AG04450 (cell line): ENCODE measurements around the gene TMEM98. TPM values are rescaled to one million over a fixed set of nuclear protein-coding genes. Genes with fewer than 3 reads are reported as not detected.
A peak's percentile ranks its signal among the peaks of the same experiment; 100 is the strongest.
"Not testable (repeated sequence)": the region's sequence is repeated elsewhere in the genome, so short reads cannot be mapped to it uniquely, and the experiment has no call there.

Source experiments
- CTCF ChIA-PET: fragments of 300-600, 350-600 bp; formaldehyde crosslinking; extraction: SDS; loops from one replicate; lab custom pipeline; 2022; ENCODE audit warnings: antibody characterized with exemption, inconsistent platforms; lab: Charles Lee
- POLR2A ChIA-PET: fragments of 350-600 bp; formaldehyde crosslinking; extraction: SDS; loops from one replicate; lab custom pipeline; 2021; ENCODE audit warnings: antibody characterized with exemption, inconsistent platforms; lab: Yijun Ruan, JAX
- DNase-seq: peaks from one replicate; pipeline ENCODE4 v3.0.0-alpha.2; 2011; ENCODE audit warnings: low read depth, low spot score
- H3K27ac ChIP-seq: one replicate; pipeline ENCODE4 v1.5.1; 2012; ENCODE audit warnings: low read depth, low read length, control low read depth
- H3K27me3 ChIP-seq: one replicate; pipeline ENCODE4 v1.6.0; 2012; ENCODE audit warnings: low read length; ENCODE audit not compliant: control insufficient read depth, insufficient read depth
- H3K4me3 ChIP-seq: 2 replicates; pipeline ENCODE4 v1.5.1; 2011; ENCODE audit warnings: mild to moderate bottlenecking, low read depth, low read length, control low read depth
- H3K9me3 ChIP-seq: 2 replicates; pipeline ENCODE4 v1.5.1; 2012; ENCODE audit warnings: low read length; ENCODE audit not compliant: control insufficient read depth, insufficient read depth
- polyA plus RNA-seq: library from polyadenylated mRNA; depleted of rRNA; stranded (reverse); fragments of >200 nt; gene quantifications from 2 replicates; pipeline ENCODE4 v1.2.3, GENCODE V29; 2011
- TF ChIP-seq, protein P1 (sequence below): IDR thresholded peaks from 2 replicates; pipeline ENCODE4 v1.5.1; 2011; ENCODE audit warnings: low read depth, low read length, control low read depth, inconsistent platforms

TMEM98 gene
- polyA plus RNA-seq, 1 experiment: 260 TPM

DNA sequence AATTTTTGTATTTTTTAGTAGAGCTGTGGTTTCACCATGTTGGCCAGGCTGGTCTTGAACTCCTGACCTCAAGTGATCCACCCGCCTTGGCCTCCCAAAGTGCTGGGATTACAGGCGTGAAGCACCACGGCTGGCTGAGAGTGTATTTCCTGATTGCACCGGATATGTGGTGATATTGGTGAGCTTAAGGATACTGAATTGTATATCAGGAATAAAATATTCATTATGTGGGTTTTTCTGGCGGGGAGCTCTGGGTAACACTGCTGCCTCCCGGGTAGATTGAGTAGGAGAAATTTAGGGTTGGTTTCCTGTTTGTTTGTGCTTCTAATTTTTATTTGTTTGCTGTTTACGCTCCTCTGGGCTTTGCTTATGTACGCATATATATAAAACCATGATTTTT lies 7.7 kb upstream of the TMEM98 start:
- H3K4me3 ChIP-seq: no peak overlapping the region
- no peak for DNase-seq
- H3K27me3 ChIP-seq: no peaks in the 10 kb centered on the region
- H3K27ac ChIP-seq: no peak overlapping the region
- H3K9me3 ChIP-seq: no peaks in the 10 kb centered on the region
- TF ChIP-seq, protein P1, sequence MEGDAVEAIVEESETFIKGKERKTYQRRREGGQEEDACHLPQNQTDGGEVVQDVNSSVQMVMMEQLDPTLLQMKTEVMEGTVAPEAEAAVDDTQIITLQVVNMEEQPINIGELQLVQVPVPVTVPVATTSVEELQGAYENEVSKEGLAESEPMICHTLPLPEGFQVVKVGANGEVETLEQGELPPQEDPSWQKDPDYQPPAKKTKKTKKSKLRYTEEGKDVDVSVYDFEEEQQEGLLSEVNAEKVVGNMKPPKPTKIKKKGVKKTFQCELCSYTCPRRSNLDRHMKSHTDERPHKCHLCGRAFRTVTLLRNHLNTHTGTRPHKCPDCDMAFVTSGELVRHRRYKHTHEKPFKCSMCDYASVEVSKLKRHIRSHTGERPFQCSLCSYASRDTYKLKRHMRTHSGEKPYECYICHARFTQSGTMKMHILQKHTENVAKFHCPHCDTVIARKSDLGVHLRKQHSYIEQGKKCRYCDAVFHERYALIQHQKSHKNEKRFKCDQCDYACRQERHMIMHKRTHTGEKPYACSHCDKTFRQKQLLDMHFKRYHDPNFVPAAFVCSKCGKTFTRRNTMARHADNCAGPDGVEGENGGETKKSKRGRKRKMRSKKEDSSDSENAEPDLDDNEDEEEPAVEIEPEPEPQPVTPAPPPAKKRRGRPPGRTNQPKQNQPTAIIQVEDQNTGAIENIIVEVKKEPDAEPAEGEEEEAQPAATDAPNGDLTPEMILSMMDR: no peak
- POLR2A ChIA-PET: no interaction called here
- CTCF ChIA-PET: interaction anchor here (0.6 to 2.4 kb wide), 8 partner anchors 9 to 349 kb away, joined by 3 to 14 read pairs (median 6); partner anchors contain the start of gene MYO1D

DNA sequence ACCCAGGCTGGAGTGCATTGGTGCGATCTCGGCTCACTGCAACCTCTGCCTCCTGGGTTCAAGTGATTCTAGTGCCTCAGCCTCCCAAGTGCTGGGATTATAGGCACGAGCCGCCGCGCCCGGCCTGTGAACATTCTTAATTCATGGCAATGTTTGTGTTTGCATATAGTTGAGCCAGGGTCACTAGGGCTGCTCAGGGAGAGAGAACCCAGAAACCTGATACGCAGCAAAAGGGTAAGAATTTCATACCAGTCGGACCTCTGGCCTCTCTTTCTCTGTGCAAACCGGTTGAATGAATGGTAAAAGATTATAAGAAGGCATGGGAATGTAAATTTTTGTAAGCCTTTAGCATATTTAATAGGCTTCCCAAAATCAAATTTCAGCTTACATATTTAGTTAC lies 6.9 kb upstream of the TMEM98 start:
- TF ChIP-seq, protein P1: no peak
- H3K27me3 ChIP-seq: no peaks in the 10 kb centered on the region
- ChIA-PET CTCF (interaction anchor here (0.7 to 2.4 kb wide), 5 partner anchors 9 to 349 kb away, joined by 4 to 14 read pairs (median 11); partner anchors contain the start of gene MYO1D), POLR2A (no interaction called here)
- no peaks in the 10 kb centered on the region for H3K9me3 ChIP-seq
- no peak for DNase-seq
- H3K27ac ChIP-seq: no peak overlapping the region
- H3K4me3 ChIP-seq: no peak overlapping the region

DNA sequence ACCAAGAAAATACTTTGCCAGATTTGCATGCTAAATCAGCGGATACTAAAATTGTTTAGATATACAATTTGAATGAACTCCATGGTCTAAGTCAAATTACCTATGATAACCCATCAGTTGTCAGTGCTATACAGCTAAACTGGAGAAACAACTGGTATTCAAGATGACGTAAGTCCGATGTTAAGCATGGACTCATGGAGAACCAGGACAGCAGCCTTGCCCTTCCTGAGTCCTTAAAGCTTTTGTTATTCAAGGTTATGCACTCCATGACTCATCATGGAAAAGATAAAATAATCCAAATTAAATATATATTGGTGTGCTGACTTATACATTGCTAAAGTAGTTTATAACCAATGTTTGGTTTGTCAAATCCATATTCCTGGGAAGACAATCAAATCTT lies 4.0 kb upstream of the TMEM98 start:
- H3K27me3 ChIP-seq, POLR2A ChIA-PET, H3K27ac ChIP-seq, DNase-seq, H3K4me3 ChIP-seq, H3K9me3 ChIP-seq: not testable (repeated sequence)
- CTCF ChIA-PET: interaction anchor here (0.6 to 0.8 kb wide), 2 partner anchors 11 to 13 kb away, joined by 3 read pairs; no protein-coding TSS in a partner anchor

DNA sequence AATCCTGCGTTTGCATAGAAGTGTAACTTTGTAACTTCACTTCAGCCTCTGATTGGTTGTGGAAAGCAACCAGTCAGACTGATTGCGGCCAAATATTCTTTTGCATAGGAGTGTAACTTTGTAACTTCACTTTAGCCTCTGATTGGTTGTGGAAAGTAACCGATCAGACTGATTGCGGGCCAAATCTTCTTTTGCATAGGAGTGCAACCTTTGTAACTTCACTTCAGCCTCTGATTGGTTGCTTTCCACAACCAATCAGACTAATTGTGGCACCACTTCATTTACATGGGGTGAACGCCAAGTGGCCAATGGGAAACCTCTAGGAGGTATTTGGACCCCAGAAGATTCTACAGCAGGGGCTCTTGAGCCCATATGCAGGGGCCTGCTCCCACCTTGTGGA lies 1.8 kb upstream of the TMEM98 start:
- no peak for DNase-seq
- TF ChIP-seq, protein P1: no peak
- H3K27ac ChIP-seq: no peak overlapping the region
- no peaks in the 10 kb centered on the region for H3K27me3 ChIP-seq
- no peak overlapping the region for H3K4me3 ChIP-seq
- H3K9me3 ChIP-seq: no peaks in the 10 kb centered on the region
- ChIA-PET CTCF (interaction anchor here (1.4 kb wide), 1 partner anchor 49 kb away, joined by 8 read pairs; the partner anchor contains the start of gene MYO1D), POLR2A (no interaction called here)

DNA sequence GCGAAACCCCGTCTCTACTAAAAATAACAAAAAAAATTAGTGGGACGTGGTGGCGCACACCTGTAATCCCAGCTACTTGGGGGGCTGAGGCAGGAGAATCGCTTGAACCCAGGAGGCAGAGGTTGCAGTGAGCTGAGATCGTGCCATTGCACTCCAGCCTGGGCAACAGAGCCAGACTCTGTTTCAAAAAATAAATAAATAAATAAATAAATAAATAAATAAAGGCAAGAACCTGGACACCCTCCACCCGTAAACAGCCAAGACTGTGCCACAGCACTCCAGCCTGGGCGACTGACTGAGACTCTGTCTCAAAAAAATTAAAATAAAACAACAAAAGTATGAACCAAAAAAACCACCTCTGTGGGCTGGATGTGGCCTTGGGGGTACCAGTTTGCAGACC lies 1.2 kb upstream of the TMEM98 start:
- H3K9me3 ChIP-seq, H3K27ac ChIP-seq, H3K4me3 ChIP-seq, POLR2A ChIA-PET, DNase-seq, CTCF ChIA-PET, H3K27me3 ChIP-seq: not testable (repeated sequence)

DNA sequence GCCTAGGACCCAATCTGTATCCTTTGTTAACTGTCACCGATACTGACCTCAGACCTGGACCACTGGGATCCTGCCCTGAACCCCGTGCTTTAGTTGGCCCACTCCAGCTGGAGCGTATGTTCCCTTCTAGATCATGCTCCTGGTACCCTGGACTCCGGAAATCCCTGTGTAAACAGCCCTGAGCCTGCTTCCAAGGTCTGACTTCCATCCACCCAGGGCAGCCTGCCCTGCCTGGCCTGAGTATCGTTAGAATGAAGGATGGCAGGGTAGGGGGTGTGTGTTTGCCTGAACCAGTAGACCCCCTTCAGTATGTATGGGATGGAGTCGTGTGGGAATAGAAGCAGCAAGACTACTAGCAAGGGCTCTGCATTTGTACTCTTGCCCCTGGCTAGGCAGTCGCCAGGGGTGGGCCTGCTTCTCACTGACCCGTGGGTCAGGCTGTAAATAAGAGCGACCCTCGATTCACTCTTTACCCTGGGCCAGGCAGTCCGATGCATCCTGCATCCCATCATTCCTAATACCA lies 691 bp upstream of the TMEM98 start:
- CTCF ChIA-PET: interaction anchor here (3.1 kb wide), 1 partner anchor 51 kb away, joined by 20 read pairs; the partner anchor contains the start of gene MYO1D
- POLR2A ChIA-PET: no interaction called here
- TF ChIP-seq, protein P1: no peak
- Histone ChIP-seq H3K27ac (no peak overlapping the region), H3K4me3 (peak overlapping the region; percentile 68), H3K9me3 (no peaks in the 10 kb centered on the region), H3K27me3 (no peaks in the 10 kb centered on the region)
- no peak for DNase-seq
